Measurements from ENCODE around the gene RABGEF1.

DNA sequence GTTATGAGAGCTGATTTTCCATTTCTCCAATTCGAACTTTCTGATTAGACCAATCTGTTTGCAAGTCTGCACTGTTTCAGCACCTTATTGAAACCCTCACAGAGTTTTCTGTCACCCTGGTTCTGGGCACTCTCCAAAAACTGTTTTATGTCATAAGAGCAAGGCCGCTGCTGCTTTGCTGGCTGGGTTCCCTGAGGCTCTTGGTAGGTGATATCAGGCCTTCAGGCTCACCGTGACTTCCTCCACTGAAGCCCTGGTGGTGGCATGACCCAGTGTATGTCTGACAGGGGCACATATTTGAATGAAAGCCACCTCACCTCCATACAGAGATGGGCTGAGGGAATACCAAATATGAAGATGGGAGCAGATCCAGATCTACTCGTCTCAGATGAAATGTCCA is 8.3 kb downstream of the RABGEF1 start:
- TF ChIP-seq POLR2A (IDR thresholded peaks at IDR 0.05; ENCODE audit: low read depth, low read length) (no peak), POLR2AphosphoS5 (IDR thresholded peaks at IDR 0.05; ENCODE audit: low read depth, low read length) (no peak)

Measured in GM12891 (cell line).